Measurements from ENCODE around the gene C17orf114.

C17orf114 gene

GRCh38 chr17:4802228-4802627 is at the start of gene C17orf114:
TSS of gene C17orf114 (minus strand) at chr17:4802328.
- no peaks in the 10 kb centered on the region for H3K36me3 Mint-ChIP-seq
- DNase-seq (no peak), ATAC-seq (ENCODE audit: low read depth) (no peak)
- no peaks in the 10 kb centered on the region for H3K9me3 Mint-ChIP-seq
- peaks cover 13% of the 10 kb centered on the region for H3K4me1 Mint-ChIP-seq
- H3K27me3 Mint-ChIP-seq: no peaks in the 10 kb centered on the region
- POLR2A ChIA-PET: no interaction called here
- H3K4me3 Mint-ChIP-seq: no peak within 1 kb of the TSS
- peak within 1 kb of the TSS; percentile 25 for H3K27ac Mint-ChIP-seq

- Mint-ChIP-seq H3K4me1 (peaks cover 14% of the 10 kb centered on the region), H3K27me3 (peaks cover 4% of the 10 kb centered on the region), H3K36me3 (peaks cover 25% of the 10 kb centered on the region), H3K9me3 (peaks cover 9% of the 10 kb centered on the region), H3K27ac (no peak overlapping the region), H3K4me3 (no peak overlapping the region)
- ATAC-seq (ENCODE audit: low read depth): no peak
- POLR2A ChIA-PET: interaction anchor here (0.6 kb wide), 1 partner anchor 343 kb away, joined by 3 read pairs; no protein-coding TSS in a partner anchor
- DNase-seq: no peak
Measured at GRCh38 chr17:4851084-4851483, 49.0 kb upstream of the C17orf114 start.

- no peak overlapping the region for H3K27ac Mint-ChIP-seq
- H3K36me3 Mint-ChIP-seq: peaks cover 25% of the 10 kb centered on the region
- peaks cover 9% of the 10 kb centered on the region for H3K9me3 Mint-ChIP-seq
- DNase-seq (no peak), ATAC-seq (ENCODE audit: low read depth) (no peak)
- no peak overlapping the region for H3K4me3 Mint-ChIP-seq
- peaks cover 14% of the 10 kb centered on the region for H3K4me1 Mint-ChIP-seq
- POLR2A ChIA-PET: no interaction called here
- H3K27me3 Mint-ChIP-seq: peaks cover 4% of the 10 kb centered on the region
Measured at GRCh38 chr17:4850246-4850645, 48.1 kb upstream of the C17orf114 start.

- H3K27me3 Mint-ChIP-seq: peaks cover 4% of the 10 kb centered on the region
- DNase-seq: no peak
- no peak overlapping the region for H3K27ac Mint-ChIP-seq
- H3K4me3 Mint-ChIP-seq: no peak overlapping the region
- H3K36me3 Mint-ChIP-seq: peaks cover 24% of the 10 kb centered on the region
- H3K9me3 Mint-ChIP-seq: peaks cover 9% of the 10 kb centered on the region
- no peak for ATAC-seq (ENCODE audit: low read depth)
- H3K4me1 Mint-ChIP-seq: peaks cover 11% of the 10 kb centered on the region
- POLR2A ChIA-PET: no interaction called here
Measured at GRCh38 chr17:4849011-4849536, 46.9 kb upstream of the C17orf114 start.

- H3K36me3 Mint-ChIP-seq: peaks cover 17% of the 10 kb centered on the region
- no peak overlapping the region for H3K4me3 Mint-ChIP-seq
- H3K27me3 Mint-ChIP-seq: peaks cover 4% of the 10 kb centered on the region
- peaks cover 3% of the 10 kb centered on the region for H3K9me3 Mint-ChIP-seq
- POLR2A ChIA-PET: no interaction called here
- no peak overlapping the region for H3K27ac Mint-ChIP-seq
- peaks cover 7% of the 10 kb centered on the region for H3K4me1 Mint-ChIP-seq
- DNase-seq: no peak
- ATAC-seq (ENCODE audit: low read depth): no peak
Measured at GRCh38 chr17:4846635-4847390, 44.7 kb upstream of the C17orf114 start.

- H3K27ac Mint-ChIP-seq: no peak overlapping the region
- no peaks in the 10 kb centered on the region for H3K9me3 Mint-ChIP-seq
- no peaks in the 10 kb centered on the region for H3K27me3 Mint-ChIP-seq
- peaks cover 11% of the 10 kb centered on the region for H3K36me3 Mint-ChIP-seq
- ATAC-seq (ENCODE audit: low read depth): no peak
- DNase-seq: no peak
- no peak overlapping the region for H3K4me3 Mint-ChIP-seq
- POLR2A ChIA-PET: no interaction called here
- peaks cover 18% of the 10 kb centered on the region for H3K4me1 Mint-ChIP-seq
Measured at GRCh38 chr17:4845118-4845517, 43.0 kb upstream of the C17orf114 start.

GRCh38 chr17:4843321-4844000 is 41.3 kb upstream of the C17orf114 start:
- POLR2A ChIA-PET: no interaction called here
- Mint-ChIP-seq H3K4me3 (no peak overlapping the region), H3K36me3 (peaks cover 16% of the 10 kb centered on the region), H3K4me1 (peaks cover 26% of the 10 kb centered on the region), H3K27me3 (no peaks in the 10 kb centered on the region), H3K27ac (no peak overlapping the region), H3K9me3 (no peaks in the 10 kb centered on the region)
- DNase-seq (no peak), ATAC-seq (ENCODE audit: low read depth) (no peak)

GRCh38 chr17:4842376-4842775 is 40.2 kb upstream of the C17orf114 start:
- H3K27me3 Mint-ChIP-seq: no peaks in the 10 kb centered on the region

GRCh38 chr17:4840893-4841242 is 38.7 kb upstream of the C17orf114 start:
- POLR2A ChIA-PET: no interaction called here
- no peaks in the 10 kb centered on the region for H3K9me3 Mint-ChIP-seq
- no peak overlapping the region for H3K27ac Mint-ChIP-seq
- no peaks in the 10 kb centered on the region for H3K27me3 Mint-ChIP-seq
- peaks cover 13% of the 10 kb centered on the region for H3K36me3 Mint-ChIP-seq
- peaks cover 29% of the 10 kb centered on the region for H3K4me1 Mint-ChIP-seq
- ATAC-seq (ENCODE audit: low read depth) (peak; percentile 55), DNase-seq (no peak)
- H3K4me3 Mint-ChIP-seq: peak overlapping the region; percentile 20

More at GRCh38 chr17:4842376-4842775, 40.2 kb upstream of the C17orf114 start:
- no peaks in the 10 kb centered on the region for H3K9me3 Mint-ChIP-seq
- no peak overlapping the region for H3K27ac Mint-ChIP-seq
- peaks cover 16% of the 10 kb centered on the region for H3K36me3 Mint-ChIP-seq
- POLR2A ChIA-PET: no interaction called here
- H3K4me1 Mint-ChIP-seq: peaks cover 26% of the 10 kb centered on the region
- DNase-seq (no peak), ATAC-seq (ENCODE audit: low read depth) (no peak)
- no peak overlapping the region for H3K4me3 Mint-ChIP-seq

- no peak for DNase-seq
- no peak overlapping the region for H3K27ac Mint-ChIP-seq
- H3K27me3 Mint-ChIP-seq: no peaks in the 10 kb centered on the region
- ATAC-seq (ENCODE audit: low read depth): no peak
- peak overlapping the region; percentile 20 for H3K4me3 Mint-ChIP-seq
- H3K36me3 Mint-ChIP-seq: peaks cover 11% of the 10 kb centered on the region
- peaks cover 35% of the 10 kb centered on the region for H3K4me1 Mint-ChIP-seq
- H3K9me3 Mint-ChIP-seq: no peaks in the 10 kb centered on the region
- POLR2A ChIA-PET: no interaction called here
Measured at GRCh38 chr17:4839965-4840892, 38.1 kb upstream of the C17orf114 start.

- H3K4me1 Mint-ChIP-seq: peaks cover 45% of the 10 kb centered on the region
- POLR2A ChIA-PET: no interaction called here
- no peak overlapping the region for H3K4me3 Mint-ChIP-seq
- no peaks in the 10 kb centered on the region for H3K27me3 Mint-ChIP-seq
- peaks cover 9% of the 10 kb centered on the region for H3K36me3 Mint-ChIP-seq
- H3K27ac Mint-ChIP-seq: no peak overlapping the region
- DNase-seq: no peak
- no peak for ATAC-seq (ENCODE audit: low read depth)
- no peaks in the 10 kb centered on the region for H3K9me3 Mint-ChIP-seq
Measured at GRCh38 chr17:4839221-4839620, 37.1 kb upstream of the C17orf114 start.

GRCh38 chr17:4838309-4838785 is 36.2 kb upstream of the C17orf114 start:
- peaks cover 50% of the 10 kb centered on the region for H3K4me1 Mint-ChIP-seq

More at GRCh38 chr17:4838309-4838785, 36.2 kb upstream of the C17orf114 start:
- Mint-ChIP-seq H3K4me3 (no peak overlapping the region), H3K36me3 (peaks cover 12% of the 10 kb centered on the region), H3K27ac (no peak overlapping the region), H3K9me3 (no peaks in the 10 kb centered on the region), H3K27me3 (no peaks in the 10 kb centered on the region)
- no peak for ATAC-seq (ENCODE audit: low read depth)
- DNase-seq: no peak
- POLR2A ChIA-PET: interaction anchor here (0.7 kb wide), 1 partner anchor 48 kb away, joined by 3 read pairs; no protein-coding TSS in a partner anchor
